Natural killer cell (primary cell): ENCODE results near the gene TFIP11. TPM values are rescaled to one million over a fixed set of nuclear protein-coding genes. Genes with fewer than 3 reads are reported as not detected.
A peak's percentile ranks its signal among the peaks of the same experiment; 100 is the strongest.

ENCODE experiments used
- ATAC-seq, 3 donors: fragments of 150-1000 bp in 2 of 3; fragments of 200-7000 bp in 1 of 3; cut with Tn5 transposase; 1 replicate in 1 of 3; 2 replicates in 2 of 3; pipeline ENCODE4 v1.10.0; 2021; ENCODE audit warnings: mild to moderate bottlenecking in 2 of 3, moderate library complexity in 2 of 3
- DNase-seq, 2 donors: peaks; one replicate each; pipeline versions ENCODE4 v3.0.0 to v3.0.0-alpha.2; 2013 to 2021; ENCODE audit warnings: mixed read lengths in 1 of 2
- H3K27ac ChIP-seq: one replicate; pipeline ENCODE4 v1.5.1; 2013; ENCODE audit warnings: mild to moderate bottlenecking, low read length
- H3K27me3 ChIP-seq: one replicate; pipeline ENCODE4 v1.6.1; 2013; ENCODE audit warnings: low read length; ENCODE audit not compliant: control insufficient read depth, insufficient read depth
- H3K36me3 ChIP-seq: one replicate; pipeline ENCODE4 v1.6.1; 2013; ENCODE audit warnings: low read length; ENCODE audit not compliant: control insufficient read depth, insufficient read depth
- H3K4me1 ChIP-seq: one replicate; pipeline ENCODE4 v1.6.1; 2013; ENCODE audit warnings: low read length; ENCODE audit not compliant: control insufficient read depth, insufficient read depth
- H3K4me3 ChIP-seq: one replicate; pipeline ENCODE4 v1.5.1; 2013; ENCODE audit warnings: low read length
- H3K9me3 ChIP-seq: one replicate; pipeline ENCODE4 v1.6.1; 2013; ENCODE audit warnings: low read length; ENCODE audit not compliant: control insufficient read depth, insufficient read depth
- H3K27ac Mint-ChIP-seq, 2 donors: one replicate each; pipeline ENCODE4 v1.8.0; 2022; ENCODE audit warnings: mild to moderate bottlenecking in 2 of 2, mixed read lengths in 2 of 2, moderate library complexity in 1 of 2
- H3K27me3 Mint-ChIP-seq, 2 donors: one replicate each; pipeline ENCODE4 v1.8.0; 2022; ENCODE audit warnings: low read depth in 2 of 2, mixed read lengths in 2 of 2
- H3K36me3 Mint-ChIP-seq: one replicate; pipeline ENCODE4 v1.8.0; 2022; ENCODE audit warnings: mixed read lengths
- H3K4me1 Mint-ChIP-seq, 2 donors: one replicate each; pipeline ENCODE4 v1.8.0; 2022; ENCODE audit warnings: mixed read lengths in 2 of 2
- H3K4me3 Mint-ChIP-seq: one replicate; pipeline ENCODE4 v1.8.0; 2022; ENCODE audit warnings: mild to moderate bottlenecking, moderate library complexity, mixed read lengths
- H3K9me3 Mint-ChIP-seq, 2 donors: one replicate each; pipeline ENCODE4 v1.8.0; 2022; ENCODE audit warnings: mixed read lengths in 2 of 2
- WGBS: methylation state at CpG from one replicate; pipeline ENCODE4 v1.1.7; 2013; ENCODE audit warnings: missing lambda C conversion rate; ENCODE audit not compliant: insufficient coverage; 5-methylcytosine and 5-hydroxymethylcytosine counted together
- intact Hi-C: fragments of 100-400 bp; cut with micrococcal nuclease; formaldehyde crosslinking; loops from one replicate; pipeline ENCODE4 v1.14.2; 2022
- total RNA-seq, 4 donors: library from RNA; stranded (reverse); fragments of 120-200 nt in 1 of 4; gene quantifications; one replicate each; pipeline versions ENCODE4 v1.2.3 to v1.2.4, GENCODE V29; 2013 to 2022
- TF ChIP-seq, protein P1 (sequence below): fragments of 200-600 bp; IDR thresholded peaks from one replicate; pipeline ENCODE4 v1.8.0; 2022; ENCODE audit warnings: antibody characterized with exemption

The TFIP11 gene
- total RNA-seq, 3 donors from 2014 or later (not counting 1 experiment from before 2014, with no cell fraction given): 108 to 131 (median 124) TPM

DNA sequence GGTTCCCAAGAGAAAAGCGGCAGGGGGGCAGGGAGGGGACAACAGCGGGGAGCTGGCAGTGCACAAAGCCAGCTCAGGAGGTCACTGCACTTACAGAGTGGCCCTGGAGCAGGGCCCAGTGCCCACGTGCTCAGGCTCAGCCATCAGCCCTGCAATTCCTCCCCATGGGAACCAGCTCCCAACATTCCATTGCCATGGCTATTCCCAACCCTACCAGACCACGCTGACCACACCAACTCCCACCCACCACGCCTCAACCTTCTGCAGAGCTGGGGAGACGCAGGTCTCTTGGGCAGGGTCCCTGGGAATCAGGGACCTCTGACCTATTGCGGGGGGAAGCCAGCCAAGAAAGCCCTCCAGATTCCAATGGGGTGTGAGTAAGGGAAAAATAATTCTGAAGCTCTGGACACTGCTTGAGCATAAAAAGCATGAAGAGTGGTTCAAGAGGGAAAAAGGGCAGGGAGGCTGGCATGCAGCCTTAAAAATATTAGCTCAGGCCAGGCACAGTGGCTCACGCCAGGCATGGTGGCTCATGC lies 38.3 kb upstream of the TFIP11 start:
- 92% methylated on average over 8 of the region's 8 CpGs for WGBS
- TF ChIP-seq, protein P1, sequence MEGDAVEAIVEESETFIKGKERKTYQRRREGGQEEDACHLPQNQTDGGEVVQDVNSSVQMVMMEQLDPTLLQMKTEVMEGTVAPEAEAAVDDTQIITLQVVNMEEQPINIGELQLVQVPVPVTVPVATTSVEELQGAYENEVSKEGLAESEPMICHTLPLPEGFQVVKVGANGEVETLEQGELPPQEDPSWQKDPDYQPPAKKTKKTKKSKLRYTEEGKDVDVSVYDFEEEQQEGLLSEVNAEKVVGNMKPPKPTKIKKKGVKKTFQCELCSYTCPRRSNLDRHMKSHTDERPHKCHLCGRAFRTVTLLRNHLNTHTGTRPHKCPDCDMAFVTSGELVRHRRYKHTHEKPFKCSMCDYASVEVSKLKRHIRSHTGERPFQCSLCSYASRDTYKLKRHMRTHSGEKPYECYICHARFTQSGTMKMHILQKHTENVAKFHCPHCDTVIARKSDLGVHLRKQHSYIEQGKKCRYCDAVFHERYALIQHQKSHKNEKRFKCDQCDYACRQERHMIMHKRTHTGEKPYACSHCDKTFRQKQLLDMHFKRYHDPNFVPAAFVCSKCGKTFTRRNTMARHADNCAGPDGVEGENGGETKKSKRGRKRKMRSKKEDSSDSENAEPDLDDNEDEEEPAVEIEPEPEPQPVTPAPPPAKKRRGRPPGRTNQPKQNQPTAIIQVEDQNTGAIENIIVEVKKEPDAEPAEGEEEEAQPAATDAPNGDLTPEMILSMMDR: no peak
- DNase-seq: no peak
- ATAC-seq: no peak
- Mint-ChIP-seq H3K9me3 (no peaks in the 10 kb centered on the region), H3K36me3 (peaks cover 6% of the 10 kb centered on the region), H3K27ac (peak overlapping the region; percentile 76 to 81), H3K4me3 (no peak overlapping the region), H3K4me1 (peaks cover 67 to 75% of the 10 kb centered on the region in 2 donors), H3K27me3 (no peaks in the 10 kb centered on the region)
- peaks cover 88% of the 10 kb centered on the region for H3K4me1 ChIP-seq
- H3K9me3 ChIP-seq: no peaks in the 10 kb centered on the region
- no peak overlapping the region for H3K27ac ChIP-seq
- H3K27me3 ChIP-seq: no peaks in the 10 kb centered on the region
- intact Hi-C loops: no loop called here
- peaks cover 26% of the 10 kb centered on the region for H3K36me3 ChIP-seq
- no peak overlapping the region for H3K4me3 ChIP-seq

GRCh38 chr22:26549902-26550497 lies 37.7 kb upstream of the TFIP11 start:
- TF ChIP-seq, protein P1: no peak
- ATAC-seq: no peak
- DNase-seq: no peak
- Histone ChIP-seq H3K27me3 (no peaks in the 10 kb centered on the region), H3K9me3 (no peaks in the 10 kb centered on the region), H3K4me1 (peaks cover 87% of the 10 kb centered on the region), H3K27ac (no peak overlapping the region), H3K4me3 (no peak overlapping the region), H3K36me3 (peaks cover 22% of the 10 kb centered on the region)
- Mint-ChIP-seq H3K9me3 (no peaks in the 10 kb centered on the region), H3K27ac (peak overlapping the region; percentile 76 to 81), H3K4me1 (peaks cover 70 to 79% of the 10 kb centered on the region in 2 donors), H3K27me3 (no peaks in the 10 kb centered on the region), H3K36me3 (peaks cover 6% of the 10 kb centered on the region), H3K4me3 (peak overlapping the region; percentile 4)
- intact Hi-C loops: loop anchor here (5.0 kb wide), 2 partner anchors 37 to 48 kb away; no protein-coding TSS in a partner anchor
- WGBS: 100% methylated on average over 4 of the region's 4 CpGs

DNA sequence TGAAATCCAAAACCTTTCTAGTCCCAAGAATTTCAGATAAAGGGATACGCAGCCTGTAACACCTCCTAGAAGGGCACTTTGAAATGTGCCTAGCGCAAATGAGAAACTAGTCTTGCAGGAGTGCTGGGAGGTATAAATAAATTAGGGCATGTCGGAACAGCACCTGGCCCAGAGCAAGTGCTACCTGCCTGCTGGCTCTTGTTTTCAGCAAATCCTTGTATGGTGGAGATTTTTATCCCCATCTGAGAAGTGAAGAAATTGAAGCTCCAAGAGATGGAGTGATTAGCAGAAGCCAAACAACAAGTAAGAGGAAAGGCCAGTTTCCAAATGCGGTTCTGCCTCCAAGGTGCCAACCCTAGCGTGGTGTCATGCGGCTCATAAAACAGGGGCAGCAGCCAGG lies 36.7 kb upstream of the TFIP11 start:
- peaks cover 6% of the 10 kb centered on the region for H3K36me3 Mint-ChIP-seq
- ATAC-seq (no peak), DNase-seq (no peak)
- no peak overlapping the region for H3K4me3 ChIP-seq
- intact Hi-C loops: loop anchor here (5.0 kb wide), 2 partner anchors 38 to 47 kb away; no protein-coding TSS in a partner anchor
- no peaks in the 10 kb centered on the region for H3K9me3 ChIP-seq
- H3K27me3 ChIP-seq: no peaks in the 10 kb centered on the region
- H3K27ac ChIP-seq: no peak overlapping the region
- H3K36me3 ChIP-seq: peaks cover 29% of the 10 kb centered on the region
- peak overlapping the region; percentile 81 to 91 for H3K27ac Mint-ChIP-seq
- 98% methylated on average over 6 of the region's 6 CpGs for WGBS
- H3K4me3 Mint-ChIP-seq: no peak overlapping the region
- peaks cover 77 to 85% of the 10 kb centered on the region in 2 donors for H3K4me1 Mint-ChIP-seq
- TF ChIP-seq, protein P1: no peak
- H3K27me3 Mint-ChIP-seq: no peaks in the 10 kb centered on the region
- H3K4me1 ChIP-seq: peaks cover 87% of the 10 kb centered on the region
- no peaks in the 10 kb centered on the region for H3K9me3 Mint-ChIP-seq
